Neural progenitor cell (in vitro differentiated cells): ENCODE data around the gene DENND2D. TPM values are rescaled to one million over a fixed set of nuclear protein-coding genes. Genes with fewer than 3 reads are reported as not detected.
A peak's percentile ranks its signal among the peaks of the same experiment; 100 is the strongest.

ENCODE experiments used
- DNase-seq: peaks from one replicate; pipeline ENCODE4 v3.0.0-alpha.2; 2016; ENCODE audit warnings: low spot score
- H2AFZ ChIP-seq: fragments of 200-600 bp; sonication (generic); replicated peaks from 2 replicates; pipeline ENCODE4 v1.6.1; 2016; ENCODE audit warnings: antibody characterized with exemption
- H3F3A ChIP-seq: fragments of 200-600 bp; sonication (generic); 2 replicates; pipeline ENCODE4 v1.6.1; 2016; ENCODE audit warnings: antibody characterized with exemption, low read depth
- H3K27ac ChIP-seq: fragments of 200-600 bp; sonication (generic); 2 replicates; pipeline ENCODE4 v1.5.1; 2016; ENCODE audit warnings: mild to moderate bottlenecking
- H3K27me3 ChIP-seq: fragments of 200-600 bp; sonication (generic); 2 replicates; pipeline ENCODE4 v1.6.1; 2016; ENCODE audit warnings: mild to moderate bottlenecking, moderate library complexity
- H3K36me3 ChIP-seq: fragments of 200-600 bp; sonication (generic); 2 replicates; pipeline ENCODE4 v1.5.1; 2016
- H3K4me1 ChIP-seq: fragments of 200-600 bp; sonication (generic); 2 replicates; pipeline ENCODE4 v1.6.1; 2016; ENCODE audit warnings: mixed run types
- H3K4me2 ChIP-seq: fragments of 200-600 bp; sonication (generic); 2 replicates; pipeline ENCODE4 v1.6.1; 2016
- H3K4me3 ChIP-seq: fragments of 200-600 bp; sonication (generic); 2 replicates; pipeline ENCODE4 v1.5.1; 2016
- H3K79me2 ChIP-seq: fragments of 200-600 bp; sonication (generic); 2 replicates; pipeline ENCODE4 v1.6.1; 2016; ENCODE audit warnings: low read depth
- H3K9ac ChIP-seq: fragments of 200-600 bp; sonication (generic); 2 replicates; pipeline ENCODE4 v1.6.1; 2016
- H3K9me3 ChIP-seq: fragments of 200-600 bp; sonication (generic); 2 replicates; pipeline ENCODE4 v1.5.1; 2016; ENCODE audit warnings: low read depth
- H4K20me1 ChIP-seq: fragments of 200-600 bp; sonication (generic); 2 replicates; pipeline ENCODE4 v1.6.1; 2016; ENCODE audit warnings: low read depth
- H3K27ac Mint-ChIP-seq: 3 replicates; pipeline ENCODE4 v1.8.0; 2021; ENCODE audit warnings: mixed read lengths
- H3K27me3 Mint-ChIP-seq: 2 replicates; pipeline ENCODE4 v1.8.0; 2022; ENCODE audit warnings: low read depth, mild to moderate bottlenecking, inconsistent platforms, moderate library complexity, mixed read lengths; ENCODE audit not compliant: insufficient read depth
- H3K36me3 Mint-ChIP-seq: 3 replicates; pipeline ENCODE4 v1.8.0; 2021; ENCODE audit warnings: mixed read lengths
- H3K4me1 Mint-ChIP-seq: 3 replicates; pipeline ENCODE4 v1.8.0; 2021; ENCODE audit warnings: mixed read lengths
- H3K4me3 Mint-ChIP-seq: 3 replicates; pipeline ENCODE4 v1.8.0; 2021; ENCODE audit warnings: mild to moderate bottlenecking, moderate library complexity, mixed read lengths
- H3K9me3 Mint-ChIP-seq: 3 replicates; pipeline ENCODE4 v1.8.0; 2020; ENCODE audit warnings: mixed read lengths
- EZH2 ChIP-seq: fragments of 200-600 bp; sonication (generic); IDR thresholded peaks from 2 replicates; pipeline ENCODE4 v1.6.1; 2017; ENCODE audit warnings: antibody characterized with exemption, mild to moderate bottlenecking, moderate library complexity
- EZH2phosphoT487 ChIP-seq: fragments of 200-600 bp; sonication (generic); IDR thresholded peaks from 2 replicates; pipeline ENCODE4 v1.6.1; 2017; ENCODE audit warnings: antibody characterized with exemption
- total RNA-seq: library from RNA; depleted of rRNA; stranded (reverse); fragments of >200 nt; gene quantifications from 2 replicates; pipeline ENCODE4 v1.2.3, GENCODE V29; 2015; ENCODE audit warnings: low replicate concordance
- TF ChIP-seq, protein P1 (sequence below): fragments of 200-600 bp; sonication (generic); IDR thresholded peaks from 2 replicates; pipeline ENCODE4 v1.5.1; 2017; ENCODE audit warnings: antibody characterized with exemption, mild to moderate bottlenecking

Gene DENND2D
- total RNA-seq, 1 donor from 2014 or later = not detected

DNA sequence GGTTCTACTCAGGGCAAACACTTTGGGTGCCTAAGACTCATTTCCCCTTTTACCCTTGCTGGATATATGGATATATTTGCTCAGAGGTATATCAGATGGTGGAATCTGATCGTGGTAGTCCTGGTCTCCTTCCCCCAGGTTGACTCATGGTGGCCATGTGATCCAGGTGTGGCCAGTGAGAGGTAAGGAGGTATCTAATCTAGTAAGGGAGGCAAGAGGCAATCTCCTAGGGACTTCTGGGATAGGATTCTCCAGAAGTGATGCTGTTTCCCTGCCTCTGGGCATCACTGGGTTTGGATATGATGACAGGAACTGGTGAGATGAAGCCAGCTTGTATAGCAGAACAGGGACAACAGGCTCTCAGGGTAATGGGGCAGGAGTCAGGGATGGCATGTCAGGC lies 8.5 kb upstream of the DENND2D start:
- H3K36me3 Mint-ChIP-seq = no peaks in the 10 kb centered on the region
- H3K4me3 ChIP-seq = no peak overlapping the region
- no peaks in the 10 kb centered on the region for H3K9me3 ChIP-seq
- H3K4me2 ChIP-seq = no peak overlapping the region
- no peak overlapping the region for H3K9ac ChIP-seq
- H3K9me3 Mint-ChIP-seq = no peaks in the 10 kb centered on the region
- H3F3A ChIP-seq = no peaks in the 10 kb centered on the region
- H3K27ac Mint-ChIP-seq = no peak overlapping the region
- peaks cover 20% of the 10 kb centered on the region for H3K27me3 Mint-ChIP-seq
- H3K4me1 ChIP-seq = peaks cover 3% of the 10 kb centered on the region
- no peaks in the 10 kb centered on the region for H3K36me3 ChIP-seq
- H3K27me3 ChIP-seq = peaks cover 21% of the 10 kb centered on the region
- no peaks in the 10 kb centered on the region for H4K20me1 ChIP-seq
- TF ChIP-seq EZH2 = no peak
- TF ChIP-seq EZH2phosphoT487 = no peak
- TF ChIP-seq, protein P1, sequence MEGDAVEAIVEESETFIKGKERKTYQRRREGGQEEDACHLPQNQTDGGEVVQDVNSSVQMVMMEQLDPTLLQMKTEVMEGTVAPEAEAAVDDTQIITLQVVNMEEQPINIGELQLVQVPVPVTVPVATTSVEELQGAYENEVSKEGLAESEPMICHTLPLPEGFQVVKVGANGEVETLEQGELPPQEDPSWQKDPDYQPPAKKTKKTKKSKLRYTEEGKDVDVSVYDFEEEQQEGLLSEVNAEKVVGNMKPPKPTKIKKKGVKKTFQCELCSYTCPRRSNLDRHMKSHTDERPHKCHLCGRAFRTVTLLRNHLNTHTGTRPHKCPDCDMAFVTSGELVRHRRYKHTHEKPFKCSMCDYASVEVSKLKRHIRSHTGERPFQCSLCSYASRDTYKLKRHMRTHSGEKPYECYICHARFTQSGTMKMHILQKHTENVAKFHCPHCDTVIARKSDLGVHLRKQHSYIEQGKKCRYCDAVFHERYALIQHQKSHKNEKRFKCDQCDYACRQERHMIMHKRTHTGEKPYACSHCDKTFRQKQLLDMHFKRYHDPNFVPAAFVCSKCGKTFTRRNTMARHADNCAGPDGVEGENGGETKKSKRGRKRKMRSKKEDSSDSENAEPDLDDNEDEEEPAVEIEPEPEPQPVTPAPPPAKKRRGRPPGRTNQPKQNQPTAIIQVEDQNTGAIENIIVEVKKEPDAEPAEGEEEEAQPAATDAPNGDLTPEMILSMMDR = no peak
- H3K79me2 ChIP-seq = no peaks in the 10 kb centered on the region
- no peak overlapping the region for H3K27ac ChIP-seq
- no peak for DNase-seq
- no peak overlapping the region for H2AFZ ChIP-seq
- H3K4me3 Mint-ChIP-seq = no peak overlapping the region
- H3K4me1 Mint-ChIP-seq = peaks cover 2% of the 10 kb centered on the region

DNA sequence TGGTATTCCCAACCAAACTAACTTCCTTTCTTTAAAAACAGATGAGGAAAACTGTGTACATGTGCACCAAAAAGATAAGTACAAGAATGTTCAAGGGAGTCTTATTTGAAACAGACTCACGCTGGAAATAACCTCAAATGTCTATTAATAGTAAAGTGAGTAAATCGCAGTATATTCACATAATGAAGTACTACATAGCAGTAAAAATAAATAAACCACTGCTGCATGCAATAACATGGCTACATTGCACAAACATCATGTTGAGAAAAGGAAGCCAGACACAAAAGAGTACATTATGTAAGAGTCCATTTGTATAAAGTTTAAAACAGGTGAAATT lies 5.2 kb upstream of the DENND2D start:
- peaks cover 28% of the 10 kb centered on the region for H3K27me3 ChIP-seq
- no peak overlapping the region for H3K4me3 Mint-ChIP-seq
- H3K36me3 Mint-ChIP-seq = no peaks in the 10 kb centered on the region
- no peak overlapping the region for H3K4me3 ChIP-seq
- no peaks in the 10 kb centered on the region for H4K20me1 ChIP-seq
- H2AFZ ChIP-seq = no peak overlapping the region
- H3K4me1 Mint-ChIP-seq = peaks cover 6% of the 10 kb centered on the region
- H3K27me3 Mint-ChIP-seq = peaks cover 31% of the 10 kb centered on the region
- no peak for DNase-seq
- no peaks in the 10 kb centered on the region for H3K9me3 ChIP-seq
- H3K79me2 ChIP-seq = no peaks in the 10 kb centered on the region
- no peak overlapping the region for H3K27ac Mint-ChIP-seq
- no peaks in the 10 kb centered on the region for H3K9me3 Mint-ChIP-seq
- H3K4me1 ChIP-seq = no peaks in the 10 kb centered on the region
- TF ChIP-seq EZH2 (no peak), EZH2phosphoT487 (no peak)
- TF ChIP-seq, protein P1 = no peak
- no peak overlapping the region for H3K27ac ChIP-seq
- H3K9ac ChIP-seq = no peak overlapping the region
- no peak overlapping the region for H3K4me2 ChIP-seq
- no peaks in the 10 kb centered on the region for H3F3A ChIP-seq
- no peaks in the 10 kb centered on the region for H3K36me3 ChIP-seq

DNA sequence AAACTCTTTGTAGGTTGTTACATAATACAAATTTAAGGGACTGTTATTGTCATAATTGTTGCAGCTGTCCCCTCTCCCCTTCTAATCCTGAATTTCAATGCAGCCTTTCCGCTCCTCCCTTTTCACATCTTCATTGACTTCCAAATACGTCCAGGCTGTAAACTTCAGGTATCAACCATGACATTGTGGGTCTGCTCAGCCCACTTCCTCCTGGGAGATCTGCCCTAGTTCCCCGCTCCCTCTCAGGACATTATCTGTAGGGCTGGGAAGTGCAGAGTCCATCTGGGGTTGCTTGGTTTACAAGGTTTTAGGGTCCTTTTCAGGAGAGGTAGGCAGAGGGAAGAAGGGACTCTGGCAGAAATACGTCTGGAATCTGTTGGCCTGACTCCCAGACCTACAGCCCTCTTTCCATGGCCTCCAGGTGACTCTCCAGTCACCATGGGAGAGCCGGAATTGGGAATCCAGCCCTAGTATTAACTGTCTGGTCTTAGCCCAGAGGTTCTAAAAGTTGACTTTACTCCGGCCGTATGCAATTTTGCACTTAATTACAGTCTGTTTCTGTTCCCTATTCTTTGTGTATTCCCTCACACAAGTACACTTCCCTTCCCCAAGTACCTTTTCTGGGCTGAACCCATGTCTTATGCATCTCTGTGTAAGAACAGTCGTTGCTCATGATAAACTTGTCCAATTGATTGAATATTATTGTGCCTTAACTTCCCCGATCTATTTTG lies 4.7 kb upstream of the DENND2D start:
- H3K4me2 ChIP-seq = no peak overlapping the region
- Mint-ChIP-seq H3K36me3 (no peaks in the 10 kb centered on the region), H3K27me3 (peaks cover 31% of the 10 kb centered on the region)

More for the DNA sequence above, 4.7 kb upstream of the DENND2D start:
- Histone ChIP-seq H3K4me1 (no peaks in the 10 kb centered on the region), H3K27me3 (peaks cover 28% of the 10 kb centered on the region), H3K9me3 (no peaks in the 10 kb centered on the region), H3K4me3 (no peak overlapping the region), H2AFZ (no peak overlapping the region), H3K79me2 (no peaks in the 10 kb centered on the region), H4K20me1 (no peaks in the 10 kb centered on the region), H3K9ac (no peak overlapping the region), H3F3A (no peaks in the 10 kb centered on the region), H3K27ac (no peak overlapping the region), H3K36me3 (no peaks in the 10 kb centered on the region)
- Mint-ChIP-seq H3K9me3 (no peaks in the 10 kb centered on the region), H3K27ac (no peak overlapping the region), H3K4me1 (peaks cover 6% of the 10 kb centered on the region), H3K4me3 (peak overlapping the region; percentile 75)
- DNase-seq = no peak
- no peak for TF ChIP-seq EZH2
- TF ChIP-seq, protein P1 = no peak
- no peak for TF ChIP-seq EZH2phosphoT487
